ENCODE data around the gene VPS13D.

Gene VPS13D

DNA sequence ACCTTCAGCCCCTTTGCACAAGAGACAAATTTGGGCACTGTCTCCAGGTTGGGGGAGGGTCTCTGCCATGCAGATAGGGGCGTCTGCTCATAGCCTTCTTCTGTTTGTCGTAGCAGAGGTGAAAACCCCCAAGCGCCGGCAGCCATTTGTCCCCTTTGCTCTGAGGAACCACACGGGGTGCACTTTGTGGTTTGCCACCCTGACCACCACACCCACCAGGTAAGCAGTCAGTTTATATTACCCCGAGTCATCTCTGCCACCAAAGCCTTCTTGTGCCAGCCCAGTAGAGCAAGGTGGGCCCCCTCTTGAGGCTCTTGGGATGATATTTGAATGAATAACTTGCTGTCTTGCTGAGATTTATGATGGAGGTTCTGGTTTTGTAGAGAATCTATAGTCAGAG is 111.8 kb downstream of the VPS13D start:
- DNase-seq: no peak

DNA sequence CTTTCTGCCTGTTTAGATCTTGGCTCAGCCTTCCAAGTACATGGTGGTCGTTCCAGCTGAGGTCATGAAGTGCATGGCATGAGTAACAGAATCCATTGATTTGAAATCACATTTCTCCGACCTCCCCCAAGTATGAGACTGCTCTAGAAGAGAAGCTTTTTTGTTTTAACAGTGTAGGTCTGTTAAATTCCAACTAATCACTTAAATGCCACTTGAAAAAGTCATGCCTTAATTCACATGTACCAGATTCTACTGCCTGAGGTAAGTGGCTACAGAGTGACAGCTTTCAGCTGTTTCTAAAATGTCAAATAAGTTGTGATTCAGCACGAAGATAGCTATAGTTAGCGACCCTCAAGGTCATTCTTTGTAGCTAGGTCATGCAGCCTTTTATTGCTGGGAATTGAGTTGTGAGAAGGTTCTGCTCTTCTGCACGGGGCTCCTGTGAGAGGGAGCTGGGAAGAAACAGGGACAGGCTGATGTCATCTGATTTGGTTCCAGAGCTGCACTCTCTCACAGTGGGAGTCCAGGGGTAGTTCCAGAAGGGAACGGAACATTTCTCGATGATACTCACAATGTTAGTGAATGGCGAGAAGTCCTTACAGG is 112.7 kb downstream of the VPS13D start:
- no peak for DNase-seq

DNA sequence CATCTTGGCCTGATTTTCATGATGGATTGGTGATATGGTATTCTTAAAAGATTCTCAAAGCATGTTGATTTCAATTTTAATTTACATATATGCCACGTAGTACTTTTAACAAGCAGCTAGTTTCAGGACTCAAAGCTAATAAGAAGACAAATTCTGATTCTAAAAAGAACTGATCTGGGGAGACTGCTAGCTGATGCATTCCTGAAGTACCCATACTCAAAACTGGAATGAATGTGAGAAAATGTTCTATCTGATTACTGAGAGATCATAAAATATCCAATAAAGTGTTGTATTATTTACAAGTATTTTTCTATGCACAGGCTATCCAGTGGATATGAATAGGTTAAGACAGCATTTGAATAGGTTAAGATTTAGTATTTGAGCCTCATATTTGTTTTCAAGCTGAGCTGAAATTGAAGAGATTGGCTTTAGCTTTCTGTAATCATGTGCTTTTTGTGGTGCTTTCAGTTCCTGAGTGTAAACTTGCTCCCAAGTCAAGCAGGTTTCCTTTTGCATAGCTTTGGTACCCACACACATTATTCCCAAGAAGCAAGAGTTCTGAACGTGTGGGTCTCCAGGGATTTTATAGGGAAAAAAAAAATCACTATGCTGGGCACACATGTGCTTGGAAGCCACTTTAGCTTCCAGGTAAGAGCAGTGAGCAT is 114.1 kb downstream of the VPS13D start:
- no peak for DNase-seq

DNA sequence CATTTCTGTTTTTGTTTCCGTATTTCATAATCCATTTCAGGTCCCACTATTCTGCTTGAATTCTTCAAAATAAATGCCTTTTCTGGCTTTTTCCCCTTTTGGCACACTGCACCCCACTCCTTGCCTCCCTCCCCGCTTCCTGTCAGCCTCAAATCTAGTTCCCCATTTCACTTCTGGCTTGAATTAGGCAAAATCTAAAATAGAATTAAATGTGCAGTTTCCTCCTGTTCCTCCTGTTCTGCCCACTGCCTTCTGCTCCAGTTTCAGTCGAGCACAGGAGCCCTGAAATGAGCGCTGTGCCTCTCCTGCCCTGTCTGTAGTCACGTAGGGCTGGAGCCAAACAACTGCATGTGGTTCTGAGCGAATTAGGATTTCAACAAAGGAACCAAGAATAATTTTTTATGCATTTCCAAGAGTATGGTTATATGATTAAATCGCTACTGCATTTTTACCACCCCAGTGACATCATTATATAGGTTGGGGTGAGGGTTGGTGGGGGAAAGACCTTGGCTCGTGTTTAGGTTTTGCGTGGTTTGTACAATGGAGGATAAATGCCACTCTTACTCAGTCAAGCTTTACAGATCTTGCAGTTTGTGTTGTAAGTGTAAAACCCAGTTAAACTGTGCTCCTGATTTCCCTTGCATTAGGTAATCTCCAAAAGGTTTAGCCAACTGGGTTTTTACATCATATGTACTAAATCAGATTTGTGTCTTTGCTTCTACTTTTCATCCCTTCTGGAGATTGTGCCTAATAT is 114.9 kb downstream of the VPS13D start:
- no peak for DNase-seq

DNA sequence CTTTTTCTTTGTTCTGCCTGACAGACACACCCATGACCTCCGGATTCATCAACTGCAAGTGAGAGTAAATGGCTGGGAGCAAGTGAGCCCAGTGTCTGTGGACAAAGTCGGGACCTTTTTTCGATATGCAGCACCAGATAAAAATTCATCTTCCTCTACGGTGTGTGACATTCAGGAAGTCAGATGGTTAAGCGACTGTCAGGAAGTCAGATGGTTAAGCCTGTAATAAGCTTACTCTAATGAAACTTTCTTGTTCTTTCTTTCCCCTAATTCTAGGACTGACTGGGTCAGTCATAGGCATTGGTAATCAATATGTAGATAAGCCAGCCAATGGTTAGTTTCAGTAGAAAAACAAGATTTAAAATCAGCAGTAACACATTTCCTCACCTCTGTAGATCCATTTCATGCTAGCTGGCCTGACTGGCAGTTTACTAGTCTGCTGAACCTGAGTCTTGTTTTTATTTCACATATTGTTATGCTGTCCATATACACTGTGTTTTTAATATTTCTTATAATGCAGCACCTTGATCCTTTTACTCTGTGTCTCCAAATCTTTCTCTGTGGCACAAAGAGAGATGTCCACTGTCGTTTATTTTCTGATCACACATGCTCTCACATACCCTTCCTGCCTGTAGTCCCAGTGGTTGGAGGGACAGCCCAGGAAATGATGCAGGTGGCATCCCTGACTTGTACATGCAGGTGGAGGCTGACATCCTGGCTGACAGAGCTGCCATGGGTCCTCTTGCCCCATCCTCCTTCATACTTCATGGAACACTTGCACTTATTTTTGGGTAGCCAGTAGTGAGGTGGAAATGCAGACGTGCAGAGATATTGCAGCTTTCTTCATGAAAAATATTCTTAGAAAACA is 115.8 kb downstream of the VPS13D start:
- no peak for DNase-seq

DNA sequence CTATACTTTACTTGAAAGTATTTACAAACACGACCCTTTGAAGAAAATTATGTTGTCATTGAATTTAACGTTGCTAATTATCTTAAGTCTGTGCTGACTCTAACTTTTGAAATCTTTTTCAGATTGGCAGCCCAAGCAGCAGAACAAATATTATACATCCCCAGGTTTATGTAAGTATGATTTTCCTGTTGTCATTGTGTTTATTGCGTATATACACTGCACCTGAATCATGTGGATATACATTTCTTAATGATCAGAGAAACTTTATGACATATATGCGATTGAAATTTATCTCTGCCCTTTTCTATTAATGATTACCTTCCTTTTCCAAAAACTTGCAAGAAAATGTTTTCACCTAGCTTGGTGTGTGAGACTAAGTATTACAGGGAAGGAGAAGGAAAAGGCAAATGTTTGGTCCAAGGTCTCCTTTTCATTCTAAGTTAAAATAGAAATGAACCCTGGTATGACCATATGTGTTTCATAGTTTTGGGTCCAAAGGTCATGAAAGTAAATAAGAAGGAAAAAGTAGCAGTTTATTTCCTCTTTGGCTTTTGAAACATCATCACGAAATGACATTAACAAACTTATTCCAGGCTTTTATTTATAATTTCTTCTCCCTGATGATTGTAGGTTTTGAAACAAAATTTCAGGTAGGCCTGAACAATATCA is 116.8 kb downstream of the VPS13D start:
- DNase-seq: no peak

DNA sequence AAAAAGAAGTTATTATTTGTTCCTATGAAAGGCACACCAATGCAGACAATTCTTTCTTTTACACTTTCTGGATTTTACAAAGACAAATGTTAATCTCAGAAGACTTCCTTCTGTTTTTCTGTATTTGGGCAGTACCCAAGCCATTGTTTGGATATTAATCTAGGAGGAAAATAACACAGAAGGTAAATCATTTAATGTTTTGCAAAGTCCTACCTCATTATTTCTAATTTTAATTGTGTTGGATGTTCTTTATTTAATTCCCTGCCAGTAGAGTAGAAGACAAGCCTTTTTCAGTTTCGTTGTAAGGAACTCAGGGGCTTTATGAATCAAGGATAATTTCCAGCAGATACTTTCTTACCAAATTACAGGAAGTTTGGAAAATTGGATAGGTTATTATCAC is 118.3 kb downstream of the VPS13D start:
- DNase-seq: no peak

DNA sequence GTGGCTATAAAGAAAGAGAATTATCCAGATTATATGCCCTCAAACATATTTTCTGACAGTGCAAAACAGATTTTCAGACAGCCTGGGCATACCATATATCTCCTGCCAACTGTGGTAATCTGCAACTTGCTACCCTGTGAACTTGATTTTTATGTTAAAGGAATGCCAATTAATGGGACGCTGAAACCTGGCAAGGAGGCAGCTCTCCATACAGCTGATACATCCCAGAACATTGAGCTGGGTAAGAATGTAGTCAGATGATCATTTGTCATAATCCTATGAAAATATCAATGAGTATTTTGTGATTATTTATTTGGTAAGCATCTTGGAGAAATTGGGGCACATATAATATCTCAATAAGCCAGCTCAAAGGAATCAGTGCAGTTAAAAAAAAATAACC is 124.2 kb downstream of the VPS13D start:
- no peak for DNase-seq

DNA sequence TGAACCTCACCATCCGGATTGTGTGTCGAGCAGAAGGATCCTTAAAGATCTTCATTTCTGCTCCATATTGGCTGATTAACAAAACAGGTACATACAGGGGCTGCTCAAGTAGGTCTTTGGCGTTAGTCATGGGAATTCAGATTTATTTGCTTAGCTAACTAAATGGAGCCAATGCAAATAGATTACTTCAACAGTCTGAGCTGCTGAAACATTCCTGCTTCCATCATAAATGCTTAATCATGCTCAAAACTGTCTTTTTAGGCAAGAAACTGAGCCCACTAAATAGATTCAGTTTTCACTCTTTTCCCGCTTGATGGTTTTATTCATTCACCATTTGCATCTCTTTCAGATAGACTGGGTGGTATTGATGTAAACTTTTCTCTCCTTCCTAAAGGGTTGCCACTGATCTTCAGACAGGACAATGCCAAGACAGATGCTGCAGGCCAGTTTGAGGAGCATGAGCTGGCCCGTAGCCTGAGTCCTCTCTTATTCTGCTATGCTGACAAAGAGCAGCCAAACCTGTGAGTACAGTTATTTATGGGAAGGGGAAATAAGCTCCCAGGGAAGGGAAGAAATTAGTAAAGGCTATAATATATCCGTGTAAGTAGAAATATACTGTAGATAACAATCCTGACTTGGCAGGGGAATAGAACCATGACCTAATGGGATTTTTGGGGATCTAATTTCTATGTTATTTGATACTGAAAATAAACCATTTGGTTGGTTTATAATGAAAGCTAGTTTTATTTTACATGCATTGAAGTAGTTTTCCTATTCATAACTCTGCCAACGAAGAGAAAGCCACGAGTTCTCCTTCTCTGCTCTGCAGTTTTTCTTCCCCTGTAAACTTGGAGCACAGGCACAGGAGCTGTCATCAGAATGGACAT is 126.4 kb downstream of the VPS13D start:
- DNase-seq: no peak

DNA sequence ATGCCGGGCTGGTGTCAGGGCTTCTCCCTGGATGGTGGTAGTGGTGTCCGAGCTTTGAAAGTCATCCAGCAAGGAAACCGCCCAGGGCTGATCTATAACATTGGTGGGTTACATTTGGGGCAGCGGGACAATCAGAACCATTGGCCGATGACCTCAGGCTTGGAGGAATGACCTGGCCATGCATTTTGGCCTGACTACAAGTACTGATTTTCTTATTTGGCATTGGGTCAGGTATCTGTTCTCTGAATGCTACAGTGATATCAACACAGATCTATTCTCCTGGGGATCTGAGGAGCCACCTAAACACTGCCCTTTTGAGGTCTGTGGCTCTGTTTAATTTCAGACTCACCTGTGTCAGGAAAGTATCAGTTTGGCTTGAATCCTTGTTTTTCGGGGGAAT is 128.7 kb downstream of the VPS13D start:
- DNase-seq: no peak

DNA sequence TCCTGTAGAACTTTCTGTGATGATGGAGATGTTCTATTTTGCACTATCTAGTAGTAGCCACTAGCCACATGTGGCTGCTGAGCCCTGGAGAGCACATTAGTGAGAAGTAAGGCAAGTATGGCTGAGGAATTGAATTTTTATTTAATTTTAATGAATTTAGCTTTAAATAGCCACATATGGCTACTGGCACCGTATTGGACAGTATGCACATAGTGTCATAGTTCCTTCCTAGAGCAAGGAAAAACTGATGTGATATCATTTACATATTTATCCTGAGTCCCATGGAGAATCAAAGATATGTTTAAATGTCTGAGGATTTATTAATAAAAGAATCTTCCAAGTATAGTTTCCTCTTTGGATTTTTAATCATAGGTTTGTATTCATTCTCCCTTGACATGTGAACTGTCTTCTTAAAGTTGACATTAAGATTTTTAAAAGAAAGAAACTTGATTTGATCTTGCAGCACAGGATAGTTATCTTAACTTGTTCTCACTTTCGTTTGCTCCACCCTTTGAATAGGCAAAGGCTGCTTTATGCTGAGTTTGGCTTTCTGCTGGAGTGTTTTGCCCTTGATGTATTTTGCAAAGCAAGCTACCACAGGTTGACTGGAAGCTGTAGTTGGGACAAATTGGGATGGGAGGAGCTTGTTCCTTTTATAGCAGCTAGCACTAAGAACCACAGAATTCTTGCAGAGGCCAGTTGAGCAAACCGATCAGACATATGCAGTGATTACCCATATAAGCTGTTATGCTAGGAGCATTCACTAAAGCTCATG is 129.7 kb downstream of the VPS13D start:
- DNase-seq: no peak

DNA sequence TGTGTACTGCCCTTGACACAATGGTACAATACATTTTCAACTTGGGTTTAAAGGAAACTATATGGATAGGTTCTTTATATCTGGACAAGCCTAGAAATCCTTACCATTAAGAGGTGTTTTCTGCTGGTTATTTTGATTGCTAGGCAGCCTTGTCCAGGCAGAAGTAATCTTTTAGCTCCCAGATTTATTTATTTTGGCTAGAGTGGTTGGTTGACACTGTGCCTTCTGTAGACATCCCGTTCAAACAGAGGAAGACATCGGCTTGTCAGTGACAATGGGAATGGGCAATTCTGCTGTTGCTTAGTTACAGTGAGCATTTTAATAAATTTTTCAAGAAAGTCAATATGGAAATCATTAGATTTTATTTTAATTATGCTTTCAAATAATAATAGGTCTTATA is 138.8 kb downstream of the VPS13D start:
- no peak for DNase-seq

DNA sequence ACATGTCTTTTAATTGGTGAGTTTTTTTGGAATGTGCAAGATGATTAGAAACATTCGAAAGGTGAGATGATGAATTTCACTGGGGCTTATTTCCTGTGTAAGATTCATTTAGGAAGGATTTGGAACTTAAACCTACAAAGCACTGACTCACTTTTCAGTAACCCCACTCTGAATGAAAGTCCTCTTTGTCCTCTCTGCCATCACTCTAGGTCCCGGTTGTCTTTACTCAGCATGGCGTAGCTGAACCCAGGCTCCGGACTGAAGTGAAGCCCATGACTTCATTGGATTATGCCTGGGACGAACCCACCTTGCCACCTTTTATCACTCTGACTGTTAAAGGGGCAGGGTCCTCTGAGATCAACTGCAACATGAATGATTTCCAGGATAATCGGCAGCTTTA is 139.4 kb downstream of the VPS13D start:
- DNase-seq: no peak

DNA sequence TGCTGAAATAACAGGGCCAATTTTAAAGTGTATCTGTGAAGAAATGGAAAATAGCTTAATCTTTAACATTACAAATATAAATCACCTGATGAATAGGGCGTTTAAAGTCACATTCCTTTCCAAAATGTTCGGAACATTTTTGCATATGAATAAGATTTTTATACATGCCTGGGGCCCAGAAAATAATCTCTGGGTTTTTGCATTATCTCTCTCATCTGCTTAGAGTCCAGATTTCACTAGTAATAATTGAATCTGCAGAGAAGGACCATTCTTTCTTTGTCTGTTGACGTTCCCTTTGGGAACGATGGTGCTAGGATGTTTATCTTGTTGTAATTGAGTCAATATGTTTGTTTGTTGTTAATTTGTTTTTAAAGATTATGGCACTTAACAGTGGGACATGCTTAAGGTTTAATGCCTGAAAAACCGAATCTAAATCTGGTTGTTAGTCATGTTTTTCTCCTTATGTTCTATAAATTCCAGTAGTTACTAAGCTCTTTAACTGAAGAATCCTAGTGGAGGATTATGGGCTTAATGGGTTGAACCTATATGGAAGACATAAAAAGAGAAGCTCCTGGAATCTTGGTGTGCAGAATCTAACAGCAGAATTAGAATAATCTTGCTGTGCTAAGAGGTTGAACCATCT is 140.6 kb downstream of the VPS13D start:
- DNase-seq: no peak

DNA sequence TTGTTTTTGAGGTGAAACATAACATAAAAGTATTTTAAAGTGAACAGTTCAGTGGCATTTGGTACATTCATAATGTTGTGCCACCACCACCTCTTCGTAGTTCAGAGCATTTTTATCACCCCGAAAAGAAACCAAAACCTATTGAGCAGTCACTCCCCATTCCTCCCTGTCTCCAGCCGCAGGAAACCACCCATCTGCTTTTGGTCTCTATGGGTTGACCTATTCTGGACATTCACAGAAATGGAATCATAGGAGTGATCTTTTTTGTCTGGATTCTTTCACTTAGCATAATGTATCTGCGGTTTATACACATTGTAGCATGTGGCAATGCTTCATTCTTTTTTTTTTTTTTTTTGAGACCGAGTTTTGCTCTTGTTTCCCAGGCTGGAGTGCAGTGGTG is 141.2 kb downstream of the VPS13D start:
- DNase-seq: no peak

DNA sequence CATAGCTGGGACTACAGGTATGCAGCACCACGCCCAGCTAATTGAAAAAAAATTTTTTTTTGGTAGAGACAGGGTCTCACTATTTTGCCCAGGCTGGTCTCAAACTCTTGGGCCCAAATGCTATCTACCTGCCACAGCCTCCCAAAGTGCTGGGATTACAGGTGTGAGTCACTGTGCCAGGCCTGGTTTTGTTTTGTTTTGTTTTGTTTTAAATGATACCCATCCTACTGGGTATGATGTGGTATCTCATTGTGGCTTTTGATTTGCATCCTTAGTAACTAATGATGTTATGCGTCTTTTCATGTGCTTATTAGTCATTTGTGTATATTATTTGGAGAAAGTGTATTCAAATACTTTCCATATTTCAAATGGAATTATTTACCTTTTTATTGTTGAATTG is 142.3 kb downstream of the VPS13D start:
- no peak for DNase-seq

DNA sequence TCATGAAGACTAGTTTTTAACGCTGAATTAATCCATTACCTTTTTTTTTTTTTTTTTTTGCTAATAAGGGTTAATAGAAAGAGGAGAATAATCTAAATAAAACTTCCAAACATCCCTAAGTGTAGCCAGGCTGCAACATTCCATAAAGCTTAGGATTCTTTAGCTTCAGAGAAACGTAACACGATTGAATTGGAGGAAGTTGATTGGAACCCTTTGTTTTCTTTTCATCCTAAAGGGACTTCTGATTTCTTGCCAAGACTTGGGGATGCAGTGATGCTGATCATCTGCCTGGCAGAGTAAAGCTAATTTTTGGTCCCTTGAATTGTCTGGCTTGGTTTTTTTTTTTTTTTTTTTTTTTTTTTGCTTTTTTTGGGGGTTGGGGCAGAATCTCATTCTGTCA is 142.9 kb downstream of the VPS13D start:
- no peak for DNase-seq

DNA sequence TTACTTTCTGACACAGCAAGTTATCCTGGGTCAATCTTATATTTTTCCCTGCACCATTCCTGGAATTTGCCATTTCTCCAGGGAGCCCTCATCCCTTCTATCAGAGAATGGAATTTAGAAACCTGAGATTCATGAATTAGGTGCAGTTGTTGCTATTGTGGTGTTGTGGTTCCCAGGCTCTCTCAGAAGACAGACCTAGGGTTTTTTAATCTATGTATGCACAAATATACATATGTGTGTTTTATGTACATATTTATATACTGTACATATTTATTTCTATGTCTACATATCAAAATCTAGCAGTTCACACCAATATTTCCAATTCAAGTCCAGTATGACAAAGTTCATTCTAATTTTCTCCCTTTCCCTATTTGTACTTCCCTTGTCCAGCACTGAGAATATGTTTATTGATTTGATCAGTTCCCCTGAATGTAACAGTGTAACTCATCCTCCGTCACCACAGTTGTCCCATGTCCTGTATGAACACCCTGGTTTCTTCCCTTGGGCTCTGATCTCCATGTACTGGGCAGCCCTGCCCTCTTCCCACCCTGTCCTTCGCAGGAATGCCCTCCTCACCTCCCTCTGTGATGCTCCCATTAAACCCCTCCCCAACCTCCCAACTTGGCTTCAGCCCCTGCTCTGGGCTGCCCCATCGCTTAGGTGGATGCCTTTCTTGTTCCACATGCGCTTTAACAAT is 145.5 kb downstream of the VPS13D start:
- DNase-seq: no peak

DNA sequence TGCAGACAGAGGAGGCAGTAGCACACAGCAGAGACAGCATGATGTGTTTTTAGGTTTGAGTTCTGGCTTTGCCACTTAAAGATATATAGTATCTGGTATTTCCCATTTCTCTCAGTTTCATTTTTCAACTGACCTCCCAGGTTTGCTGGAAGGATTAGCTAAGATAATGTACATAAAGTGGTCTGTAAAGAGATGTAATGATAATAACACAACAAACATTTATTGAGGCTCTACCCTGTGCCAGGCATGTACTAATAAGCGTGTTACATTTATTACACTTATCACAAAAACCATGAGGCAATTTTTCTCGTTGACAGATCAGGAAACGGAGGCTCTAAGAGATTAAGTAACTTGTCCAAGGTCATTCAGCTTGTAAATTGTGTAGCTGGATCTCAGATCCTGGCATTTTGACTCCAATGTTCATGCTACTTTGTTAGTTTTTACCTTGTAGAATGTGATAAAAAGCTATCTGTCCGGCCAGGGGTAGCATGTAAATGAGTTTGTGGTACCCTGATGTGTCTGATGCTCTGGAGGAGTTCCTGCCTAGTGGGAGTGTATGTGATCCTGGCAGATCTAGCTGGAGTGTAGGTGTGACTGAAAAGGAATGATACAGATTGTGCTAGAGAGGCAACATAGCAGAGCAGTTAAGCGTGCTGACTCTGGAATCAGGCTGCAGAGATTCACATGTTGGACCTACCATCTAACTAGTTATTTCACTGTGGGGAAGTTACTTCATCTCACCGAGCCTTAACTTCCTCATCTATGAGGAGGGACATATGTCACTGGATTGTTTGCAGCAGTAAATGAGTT is 146.6 kb downstream of the VPS13D start:
- DNase-seq: no peak

Measured in effector CD4-positive, alpha-beta T cell (primary cell).